Stimulated activated CD8-positive, alpha-beta memory T cell treated with anti-CD3 and anti-CD28 coated beads, Interleukin-2, amount 100 ng/mL, for 48 hours (primary cell): ENCODE results near the gene STARD5.
A peak's percentile ranks its signal among the peaks of the same experiment; 100 is the strongest.

ENCODE experiments used
- DNase-seq, 2 donors: peaks; one replicate each; pipeline ENCODE4 v3.0.0-alpha.2; 2020; ENCODE audit warnings: low read depth in 2 of 2

STARD5 gene

DNA sequence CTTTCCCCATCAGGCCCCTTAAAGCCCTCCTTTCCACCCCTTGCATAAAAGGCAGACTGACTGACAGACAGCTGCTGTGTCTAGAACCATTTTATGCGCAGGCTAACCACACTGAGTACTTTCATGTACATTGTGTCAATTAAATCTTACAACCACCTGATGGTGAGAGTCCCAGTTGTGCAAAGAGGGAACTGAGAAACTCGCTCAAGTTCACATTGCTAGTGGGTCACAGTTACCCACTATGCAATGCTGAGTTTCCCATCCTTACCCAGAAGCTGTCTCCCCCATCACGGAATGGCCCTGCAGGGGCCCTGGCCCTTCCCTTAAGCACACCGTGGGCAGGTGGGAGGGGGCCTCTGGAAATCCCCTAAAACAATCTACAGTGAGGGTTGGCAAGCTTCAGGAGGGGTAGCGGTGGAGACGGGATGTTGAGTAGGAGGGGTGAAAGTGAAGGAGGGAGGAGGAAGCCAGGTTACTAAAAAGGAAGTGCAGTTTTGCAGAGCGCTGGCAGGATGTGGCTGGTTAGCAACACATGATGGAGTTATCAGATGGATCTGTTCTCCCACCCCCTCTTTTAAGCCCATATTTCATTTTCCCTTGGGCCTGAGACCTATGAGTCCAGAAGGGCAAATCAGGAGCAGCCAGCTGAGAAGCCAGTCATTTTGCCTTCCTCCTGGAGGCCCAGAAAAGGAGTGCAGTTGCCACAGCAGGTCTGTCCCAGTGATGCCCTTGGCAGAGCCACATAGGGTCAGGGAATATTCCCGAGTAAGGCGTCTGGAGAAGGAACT, 30.0 kb downstream of the STARD5 start:
- peak; percentile 55 to 60 for DNase-seq

DNA sequence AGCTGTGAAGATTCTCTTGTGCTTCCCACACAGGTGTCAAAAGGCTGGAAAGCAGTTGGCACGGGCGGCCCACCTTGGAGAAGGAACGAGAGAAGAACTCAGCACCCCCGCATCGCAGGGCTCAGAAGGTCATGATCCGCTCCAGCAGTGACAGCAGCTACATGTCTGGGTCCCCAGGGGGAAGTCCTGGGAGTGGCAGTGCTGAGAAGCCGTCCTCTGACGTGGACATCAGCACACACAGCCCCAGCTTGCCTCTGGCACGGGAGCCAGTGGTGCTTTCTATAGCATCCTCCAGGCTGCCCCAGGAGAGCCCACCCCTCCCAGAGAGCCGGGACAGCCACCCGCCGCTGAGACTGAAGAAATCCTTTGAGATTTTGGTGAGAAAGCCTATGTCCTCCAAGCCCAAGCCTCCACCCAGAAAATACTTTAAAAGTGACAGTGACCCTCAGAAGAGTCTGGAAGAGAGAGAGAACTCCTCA, 31.4 kb downstream of the STARD5 start:
- no peak for DNase-seq

DNA sequence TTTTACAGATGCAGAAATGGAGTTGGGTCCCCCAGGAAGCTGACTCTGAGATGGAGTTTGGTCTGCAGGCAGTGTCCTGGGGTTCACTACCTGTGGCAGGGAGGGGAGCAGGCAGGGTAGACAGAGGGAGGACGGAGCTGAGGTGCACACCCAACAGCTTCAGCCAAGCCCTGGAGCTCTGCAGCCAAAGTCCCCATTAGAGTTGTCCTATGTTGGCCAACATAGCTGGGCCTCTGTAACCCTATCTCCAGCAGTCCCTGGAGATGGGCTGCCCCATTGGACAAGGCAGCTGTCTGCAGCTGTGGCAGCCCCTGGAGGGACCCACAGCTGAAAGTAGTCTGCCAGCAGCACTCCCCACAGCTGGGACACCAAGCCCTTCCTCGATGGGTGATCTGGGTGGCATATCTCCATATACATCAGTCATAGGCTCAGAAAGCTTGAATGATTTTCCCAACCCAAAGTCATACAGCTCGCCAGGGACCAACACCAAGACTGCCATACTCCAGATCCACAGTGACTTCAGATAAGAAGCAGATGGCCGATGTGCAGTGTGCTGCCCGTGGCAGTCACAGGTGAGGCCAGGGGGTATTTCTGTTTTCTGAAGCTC, 31.9 kb downstream of the STARD5 start:
- DNase-seq: no peak

DNA sequence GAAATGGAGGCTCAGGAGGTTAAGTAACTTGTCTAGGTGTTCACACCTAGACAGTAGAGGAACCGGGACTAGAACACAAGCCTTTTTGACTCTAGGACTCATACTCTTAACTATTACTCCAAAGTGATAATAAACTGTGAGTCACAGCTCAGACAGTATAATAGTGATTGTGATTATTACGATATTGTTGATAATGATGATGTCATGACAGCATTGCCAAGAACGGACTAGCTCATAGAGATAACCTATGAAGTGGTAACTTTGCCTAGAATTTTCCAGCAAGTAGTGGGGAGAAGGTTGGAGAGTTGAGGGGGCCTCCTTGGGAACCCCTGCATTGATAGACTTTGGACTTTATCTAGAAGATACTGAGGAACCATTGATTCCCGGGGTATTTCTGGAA, 34.0 kb downstream of the STARD5 start:
- no peak for DNase-seq

DNA sequence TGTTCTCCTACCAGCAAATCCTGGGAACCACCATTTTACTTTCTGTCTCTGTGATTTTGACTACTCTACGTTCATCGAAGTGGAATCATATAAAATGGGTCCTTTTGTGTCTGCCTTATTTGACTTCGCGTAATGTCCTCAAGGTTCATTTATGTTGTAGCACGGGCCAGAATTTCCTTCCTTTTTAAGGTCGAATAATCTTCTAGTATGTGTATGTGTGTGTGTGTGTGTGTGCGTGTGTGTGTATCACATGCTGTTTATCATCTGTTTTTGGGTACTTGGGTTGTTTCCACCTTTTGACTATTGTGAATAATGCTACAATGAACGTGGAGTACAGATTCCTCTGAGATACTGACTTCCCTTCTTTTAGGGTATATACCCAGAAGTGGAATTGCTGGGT, 35.3 kb downstream of the STARD5 start:
- no peak for DNase-seq

DNA sequence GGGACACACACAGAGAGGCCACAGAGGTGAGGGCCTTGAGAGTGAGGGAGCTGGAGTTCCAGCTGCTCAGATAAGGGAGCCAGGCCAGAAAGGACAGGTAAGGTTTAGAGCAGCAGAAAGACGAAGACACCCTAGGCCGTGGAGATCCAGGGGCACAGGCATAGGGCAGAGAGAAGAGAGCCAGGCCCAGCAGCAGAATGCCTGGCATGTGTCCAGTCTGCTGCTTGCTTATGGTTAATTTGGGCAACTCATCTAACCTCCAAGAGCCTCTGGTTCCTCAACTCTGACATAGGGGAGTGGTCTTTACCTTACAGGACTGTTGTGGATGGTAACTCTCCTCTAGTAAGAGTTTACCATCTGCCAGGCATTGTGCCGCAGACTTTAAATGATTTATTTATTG, 35.9 kb downstream of the STARD5 start:
- DNase-seq: no peak

DNA sequence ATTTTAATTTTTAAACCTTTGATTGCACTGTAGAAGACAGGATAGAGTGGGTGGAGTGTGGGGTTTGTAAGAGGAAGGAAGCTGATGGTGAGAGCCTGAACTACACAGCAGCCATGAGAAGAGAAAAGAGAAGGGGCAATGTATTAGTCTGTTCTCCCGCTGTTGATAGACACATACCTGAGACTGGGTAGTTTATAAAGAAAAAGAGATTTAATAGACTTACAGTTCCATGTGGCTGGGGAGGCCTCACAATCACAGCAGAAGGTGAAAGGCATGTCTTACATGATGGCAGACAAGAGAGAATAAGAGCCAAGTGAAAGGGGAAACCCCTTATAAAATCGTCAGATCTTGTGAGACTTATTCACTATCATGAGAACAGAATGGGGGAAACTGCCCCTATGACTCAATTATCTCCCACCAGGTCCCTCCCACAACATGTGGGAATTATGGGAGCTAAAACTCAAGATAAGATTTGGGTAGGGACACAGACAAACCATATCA, 37.3 kb downstream of the STARD5 start:
- no peak for DNase-seq

DNA sequence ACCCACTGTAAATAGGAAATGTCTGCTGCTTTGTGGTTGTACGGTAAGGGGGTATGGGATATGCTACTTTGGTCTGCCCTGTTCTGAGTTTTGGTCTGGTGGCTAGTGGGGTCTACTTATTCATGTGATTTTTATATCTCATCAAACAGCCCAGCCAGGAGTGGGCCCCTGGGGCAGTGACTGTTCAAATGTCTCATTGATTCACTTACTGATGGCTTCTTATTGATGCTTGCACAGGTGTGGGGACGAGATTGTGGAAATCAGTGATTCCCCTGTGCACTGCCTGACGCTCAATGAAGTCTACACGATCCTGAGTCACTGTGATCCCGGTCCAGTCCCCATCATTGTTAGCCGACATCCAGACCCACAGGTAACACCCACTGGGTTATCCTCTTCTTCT, 38.5 kb downstream of the STARD5 start:
- DNase-seq: no peak

DNA sequence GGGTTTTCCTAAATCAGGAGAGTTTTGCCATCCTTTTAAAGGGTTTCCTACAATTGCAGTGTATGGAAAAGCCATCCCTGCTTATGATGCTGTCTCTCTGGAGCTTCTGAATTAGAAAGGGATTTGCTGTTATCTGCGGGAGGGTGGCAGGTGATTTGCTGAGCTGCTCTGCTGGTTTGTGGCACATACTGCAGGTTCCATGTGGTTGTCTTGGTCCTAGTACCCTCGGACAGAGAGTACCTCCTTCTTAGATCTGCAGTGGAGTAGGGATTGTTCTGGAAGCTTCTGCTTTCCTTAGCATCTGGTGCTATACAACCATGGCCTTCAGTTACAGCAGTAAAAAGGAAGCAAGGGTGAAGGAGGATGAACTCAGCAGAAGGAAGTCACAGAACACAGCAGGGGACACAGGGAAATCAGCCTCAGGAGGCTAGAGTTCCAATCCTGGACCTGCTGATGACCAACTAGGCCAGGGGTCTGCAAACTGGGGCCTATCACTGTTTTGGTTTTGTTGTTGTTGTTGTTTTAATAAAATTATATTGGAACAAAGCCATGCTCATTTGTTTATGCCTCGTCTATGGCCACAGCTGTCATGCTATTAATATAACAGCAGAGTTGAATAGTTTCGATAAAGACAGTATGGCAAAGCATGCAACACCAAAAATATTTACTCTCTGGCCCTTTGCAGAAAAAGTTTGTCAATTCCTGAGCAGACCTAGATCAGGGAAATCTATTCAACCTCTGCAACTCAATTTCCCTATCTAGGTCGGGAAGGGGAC, 39.5 kb downstream of the STARD5 start:
- DNase-seq: no peak

DNA sequence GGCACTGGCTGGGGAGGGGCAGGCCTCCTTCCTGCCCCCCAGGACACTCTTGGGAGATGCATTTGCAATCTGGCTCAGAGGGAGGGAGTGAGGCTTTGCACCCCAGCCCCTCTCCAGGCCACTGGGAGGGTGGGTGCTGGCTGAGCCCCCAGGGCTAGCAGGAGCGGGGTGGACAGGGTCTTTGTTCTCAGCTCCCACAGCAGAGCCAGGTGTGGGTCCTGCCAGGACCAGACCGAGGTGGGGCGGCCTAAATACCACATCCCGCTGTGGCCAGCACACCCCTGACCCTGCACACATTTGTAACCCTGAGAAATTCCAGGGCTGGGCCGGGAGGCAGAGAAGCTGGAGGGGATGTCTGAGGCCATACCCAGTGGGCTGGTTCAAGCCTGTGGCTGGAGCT, 41.0 kb downstream of the STARD5 start:
- no peak for DNase-seq

DNA sequence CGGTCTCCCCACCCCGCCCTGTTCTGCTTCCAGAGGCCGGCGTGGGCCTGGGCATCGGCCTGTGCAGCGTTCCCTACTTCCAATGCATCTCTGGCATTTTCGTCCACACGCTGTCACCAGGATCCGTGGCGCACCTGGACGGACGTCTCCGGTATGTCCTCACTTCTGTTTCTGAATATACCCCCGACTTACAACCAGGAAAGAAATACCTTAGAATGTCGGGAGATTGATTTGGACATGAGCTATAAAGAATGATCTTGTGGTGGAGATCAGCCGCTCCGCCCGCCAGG, 41.4 kb downstream of the STARD5 start:
- DNase-seq: no peak

DNA sequence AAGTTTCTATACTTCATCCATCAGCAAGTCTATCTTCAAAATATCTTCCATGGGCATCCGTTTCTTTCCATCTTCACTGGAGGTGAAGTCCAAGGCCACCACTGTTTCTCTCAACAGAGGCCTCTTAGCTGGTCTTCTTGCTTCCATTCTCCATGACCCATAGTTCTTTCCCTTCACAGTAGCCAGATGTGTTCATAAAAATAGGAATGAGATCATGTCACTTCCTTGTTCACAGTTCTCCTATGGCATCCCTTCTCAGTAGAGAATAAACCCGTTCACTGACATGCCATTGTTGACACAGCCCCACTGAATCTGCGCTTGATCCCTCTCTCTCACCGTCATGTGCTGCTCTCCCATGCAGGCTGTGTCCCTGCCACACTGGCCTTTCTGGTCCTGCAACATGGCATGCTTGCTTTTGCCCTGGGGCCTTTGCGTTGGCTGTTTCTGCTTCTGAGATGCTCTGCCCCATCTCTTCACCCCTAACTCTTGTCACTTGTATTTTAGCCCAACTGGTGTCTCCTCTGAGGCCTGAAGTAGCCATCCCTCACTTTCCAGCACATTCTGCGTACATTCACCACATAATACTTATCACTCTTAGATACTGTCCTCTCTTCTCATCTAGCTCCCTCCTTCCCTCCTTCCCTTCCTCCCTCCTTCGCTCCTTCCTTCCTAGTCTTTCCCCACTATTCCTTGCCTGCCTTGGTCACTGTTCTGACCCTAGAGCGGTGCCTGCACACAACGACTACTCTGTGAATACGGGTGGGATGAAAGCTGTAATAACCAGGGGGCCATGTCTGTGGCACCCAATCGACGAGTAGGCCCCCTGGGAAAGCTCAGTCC, 42.0 kb downstream of the STARD5 start:
- DNase-seq: no peak

DNA sequence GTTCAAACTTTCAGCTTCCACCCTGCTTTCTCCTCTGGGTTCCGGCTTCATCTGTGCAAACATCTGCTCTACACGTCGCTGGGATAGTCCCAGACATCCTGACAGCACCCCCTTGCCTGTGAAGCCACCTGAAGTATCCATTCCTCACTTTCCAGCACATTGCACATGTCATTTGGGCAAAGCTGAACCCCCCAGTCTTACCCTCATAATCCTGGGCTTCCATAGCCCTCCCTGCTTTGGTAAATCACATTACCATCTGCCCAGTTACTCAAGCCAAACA, 42.5 kb downstream of the STARD5 start:
- no peak for DNase-seq

DNA sequence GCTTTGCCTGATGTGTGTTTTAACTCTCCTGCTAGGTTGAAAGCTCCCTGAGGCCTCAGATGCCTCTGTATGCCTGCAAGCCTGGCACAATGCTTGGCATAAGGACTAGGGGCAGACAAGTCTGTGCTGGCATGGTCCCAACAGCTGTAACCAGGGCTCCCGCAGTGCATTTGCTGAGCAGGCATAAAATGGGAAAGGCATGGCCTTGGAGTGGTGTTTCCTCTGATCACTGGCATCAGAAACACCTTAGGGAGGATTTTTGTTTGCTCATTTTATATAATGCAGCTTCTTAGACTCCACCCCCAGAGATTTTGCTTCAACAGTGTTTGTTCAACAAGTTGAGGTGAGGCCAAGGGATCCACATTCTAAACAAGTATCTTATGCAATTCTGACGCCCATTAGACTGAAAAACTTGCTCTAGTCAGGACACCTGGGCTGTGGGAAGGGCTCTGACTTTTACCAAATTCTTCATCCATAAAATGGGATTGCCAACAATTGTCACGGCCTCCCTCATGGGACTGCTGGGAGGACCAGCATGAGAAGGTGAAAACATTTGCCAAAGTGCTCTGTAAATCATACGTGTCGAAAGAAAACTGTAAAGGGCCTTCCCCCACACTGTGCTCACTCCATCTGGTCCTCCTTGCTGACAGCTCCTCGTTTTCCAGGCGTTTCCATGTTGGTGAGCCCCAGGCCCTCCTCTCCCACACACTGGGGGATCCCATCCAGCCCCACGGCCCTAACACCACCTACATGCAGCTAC, 43.1 kb downstream of the STARD5 start:
- DNase-seq: no peak

DNA sequence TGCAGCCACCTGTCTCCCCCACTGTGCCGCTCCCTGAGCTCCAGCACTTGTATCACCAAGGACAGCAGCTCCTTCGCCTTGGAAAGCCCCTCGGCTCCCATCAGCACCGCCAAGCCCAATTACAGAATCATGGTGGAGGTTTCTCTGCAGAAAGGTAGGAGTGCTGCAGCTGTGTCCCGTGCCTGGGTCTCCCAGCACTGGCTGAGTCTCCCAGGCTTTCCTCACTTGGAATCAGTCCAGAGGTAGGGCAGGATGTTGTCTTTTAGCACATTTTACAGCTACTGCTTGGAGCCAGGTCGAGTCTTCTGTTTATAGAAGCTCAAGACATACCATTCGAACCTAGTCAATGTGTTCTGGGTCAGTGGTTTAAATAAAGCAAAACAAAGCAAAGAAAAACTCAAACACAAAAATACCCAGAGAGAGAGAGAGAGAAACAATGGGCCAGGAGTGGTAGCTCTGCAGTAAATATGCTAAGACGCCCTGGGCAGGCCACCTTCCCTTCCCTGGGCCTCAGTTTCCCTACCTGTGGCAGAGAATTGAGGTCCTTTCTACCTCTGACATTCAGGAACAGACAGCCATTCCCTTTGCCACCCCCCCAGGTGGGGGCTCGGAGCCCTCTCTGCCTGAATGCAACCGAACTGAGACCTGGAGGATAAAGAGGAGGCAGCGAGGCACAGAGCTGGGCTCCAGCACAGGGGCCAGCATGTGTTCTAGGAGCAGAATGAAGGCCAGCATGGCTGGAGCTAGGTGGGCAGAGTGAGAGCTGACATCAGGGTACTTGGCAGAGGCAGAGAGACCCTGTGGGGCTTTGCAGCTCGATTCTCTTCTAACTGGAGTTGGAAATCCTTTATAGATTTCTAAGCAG, 44.1 kb downstream of the STARD5 start:
- no peak for DNase-seq

DNA sequence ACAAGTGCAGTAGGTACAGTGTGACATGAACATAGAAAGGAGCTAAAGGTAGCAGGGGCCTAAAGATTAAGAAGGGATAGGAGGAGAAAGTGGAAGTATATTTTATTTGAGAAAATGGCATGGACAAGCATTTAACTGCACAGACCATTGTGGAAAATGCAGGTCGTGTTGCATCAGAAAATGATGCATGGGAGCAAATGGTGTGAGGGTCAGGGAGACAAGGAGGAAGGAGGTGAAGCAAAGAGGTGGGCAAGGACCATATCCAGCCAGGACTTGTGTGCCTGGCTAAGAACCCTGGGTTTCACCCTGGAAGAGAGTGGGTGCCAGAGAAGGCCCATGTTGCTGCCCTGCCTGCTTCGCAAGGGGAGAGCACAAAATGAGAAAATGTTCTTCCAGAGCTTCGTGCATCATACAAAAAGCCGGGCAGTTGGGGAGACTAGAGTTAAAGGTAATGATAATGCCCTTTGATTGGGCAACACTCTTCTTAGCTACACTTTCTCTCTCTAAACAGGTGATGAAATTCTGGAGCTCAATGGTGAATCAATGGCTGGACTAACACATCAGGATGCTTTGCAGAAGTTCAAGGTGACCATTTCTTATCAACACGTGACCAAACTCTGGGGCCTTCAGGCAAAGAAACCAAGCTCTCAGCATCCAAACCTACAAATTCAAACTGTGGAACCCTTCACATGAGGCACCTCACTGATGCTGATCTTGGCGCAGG, 45.5 kb downstream of the STARD5 start:
- no peak for DNase-seq

DNA sequence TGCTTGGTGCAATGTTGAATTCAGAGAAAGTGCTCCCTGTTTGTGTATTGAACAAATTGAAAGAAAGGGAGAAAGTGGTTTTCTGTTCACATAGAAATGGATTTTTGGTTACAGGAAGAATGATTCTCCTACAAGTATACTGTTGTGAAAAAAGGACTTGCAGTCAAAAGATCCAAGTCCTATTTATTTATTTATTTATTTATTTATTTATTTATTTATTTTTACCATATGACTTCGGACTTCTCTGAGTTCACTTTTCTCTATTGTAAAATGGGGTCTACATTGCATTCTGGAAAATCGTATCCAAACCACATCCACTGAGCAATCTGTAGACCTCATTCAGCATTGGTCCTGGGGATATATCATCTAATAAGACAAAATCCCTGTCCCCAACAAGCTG, 46.1 kb downstream of the STARD5 start:
- no peak for DNase-seq

DNA sequence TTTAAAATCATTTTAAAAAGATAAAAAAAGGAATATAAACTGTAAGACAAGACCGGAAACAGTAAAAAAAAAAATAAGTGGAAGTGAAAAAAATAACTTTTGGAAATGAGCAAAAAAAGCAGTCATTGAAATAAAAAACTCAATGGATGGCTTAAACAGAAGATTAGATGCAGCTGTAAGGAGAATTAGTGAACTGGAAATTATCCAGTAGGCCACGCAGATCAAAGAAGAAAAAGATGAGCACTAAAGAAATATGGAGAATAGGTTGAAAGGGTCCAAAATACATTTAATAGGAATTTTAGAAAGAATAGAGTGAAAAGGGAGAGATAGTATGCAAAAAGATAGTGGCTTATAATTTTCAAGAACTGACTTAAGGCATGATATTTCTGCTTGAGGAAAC, 47.0 kb downstream of the STARD5 start:
- DNase-seq: no peak

DNA sequence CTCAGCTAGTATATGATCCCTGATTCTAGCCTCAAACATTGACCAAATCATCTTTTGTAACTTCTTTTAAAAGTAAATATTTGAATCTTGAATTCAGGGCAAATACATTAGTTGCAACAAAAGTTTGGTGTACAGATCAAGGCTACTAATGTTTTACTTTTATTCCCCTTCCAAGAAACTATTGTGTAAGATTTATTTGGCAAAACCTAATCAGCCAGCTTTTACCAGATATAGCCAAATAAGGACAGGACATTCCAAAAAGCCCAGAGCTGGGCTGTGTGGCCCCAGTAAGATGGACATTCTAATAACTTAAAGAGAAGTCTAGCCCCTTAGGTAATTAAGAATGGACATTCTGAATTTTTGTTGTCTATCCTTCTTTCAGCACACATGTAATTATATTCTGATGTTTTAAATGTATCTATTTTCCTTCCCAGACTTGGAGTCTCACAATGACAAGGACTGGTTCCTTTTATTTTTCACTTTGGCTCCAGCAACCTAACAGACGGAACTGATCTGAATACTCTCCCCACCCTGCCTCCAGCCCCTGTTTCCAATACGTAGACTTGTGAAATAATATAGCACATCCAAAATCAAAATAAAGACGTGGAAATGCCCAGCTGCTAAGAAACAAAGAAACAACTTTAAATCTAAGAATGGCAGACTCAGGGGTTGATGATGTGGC, 48.1 kb downstream of the STARD5 start:
- DNase-seq: no peak
